K562 (cell line): ENCODE data around the gene HARS2. TPM values are rescaled to one million over a fixed set of nuclear protein-coding genes. Genes with fewer than 3 reads are reported as not detected.
A peak's percentile ranks its signal among the peaks of the same experiment; 100 is the strongest.

Source experiments
- AFF1 ChIP-seq, 2 experiments: fragments of 450-650 bp; IDR thresholded peaks; 2 replicates each; pipeline ENCODE4 v1.6.1; 2018; ENCODE audit warnings: mild to moderate bottlenecking in 2 of 2, low read depth in 1 of 2; ENCODE audit not compliant: partially characterized antibody in 2 of 2
- ARID2 ChIP-seq: fragments of 450-650 bp; IDR thresholded peaks from 2 replicates; pipeline ENCODE4 v1.6.1; 2017; ENCODE audit warnings: antibody characterized with exemption, mild to moderate bottlenecking
- CBX2 ChIP-seq: fragments of 200-600 bp; sonication (generic); IDR thresholded peaks from one replicate; pipeline ENCODE4 v1.6.1; 2012; ENCODE audit warnings: mild to moderate bottlenecking, low read length, inconsistent platforms; ENCODE audit not compliant: insufficient read depth, poor library complexity, severe bottlenecking
- HES1 ChIP-seq: fragments of 450-650 bp; IDR thresholded peaks from 2 replicates; pipeline ENCODE4 v1.6.1; 2016; ENCODE audit warnings: low read depth, mild to moderate bottlenecking, moderate library complexity
- NCOA6 ChIP-seq: fragments of 450-650 bp; IDR thresholded peaks from 2 replicates; pipeline ENCODE4 v1.6.1; 2017; ENCODE audit warnings: mild to moderate bottlenecking
- PRMT5 ChIP-seq: sonication (generic); formaldehyde crosslinking; IDR thresholded peaks from 2 replicates; pipeline ENCODE4 v1.5.0; 2020; ENCODE audit warnings: missing genetic modification reagents
- RBM22 ChIP-seq: fragments of 200-400 bp; formaldehyde crosslinking; IDR thresholded peaks from 2 replicates; pipeline ENCODE4 v1.6.1; 2018; ENCODE audit warnings: low read length, low read depth; ENCODE audit not compliant: poor library complexity, severe bottlenecking
- RNF2 ChIP-seq: sonication (generic); IDR thresholded peaks from 2 replicates; pipeline ENCODE4 v1.6.1; 2016
- SRSF1 ChIP-seq: fragments of 200-400 bp; formaldehyde crosslinking; IDR thresholded peaks from 2 replicates; pipeline ENCODE4 v1.6.1; 2017; ENCODE audit warnings: mild to moderate bottlenecking, low read depth, low read length, moderate library complexity
- XRCC3 ChIP-seq: fragments of 450-650 bp; IDR thresholded peaks from 2 replicates; pipeline ENCODE4 v1.6.1; 2017; ENCODE audit warnings: mild to moderate bottlenecking, moderate library complexity
- ZNF75A ChIP-seq: fragments of 450-650 bp; formaldehyde crosslinking; IDR thresholded peaks from 2 replicates; pipeline ENCODE4 v1.4.0; 2020; ENCODE audit warnings: mild to moderate bottlenecking
- polyA plus RNA-seq, 8 experiments: library from polyadenylated mRNA; depleted of rRNA in 4 of 8; stranded (reverse) in 5 of 8; unstranded in 3 of 8; fragments of >200 nt; fragmentation: Nextera tagmentation in 2 of 8; fragmentation: Illumina TruSeq in 1 of 8; extraction: Ambion mirVana in 2 of 8; extraction: Trizol in 1 of 8; gene quantifications; 2 replicates each; pipeline versions ENCODE4 v1.2.1 to v1.2.3, GENCODE V29; 2011 to 2014; ENCODE audit warnings: inconsistent platforms in 1 of 8, missing spikeins in 1 of 8
- total RNA-seq, 7 experiments: library from RNA; depleted of rRNA in 6 of 7; stranded (reverse); fragments of >200 nt in 6 of 7; fragmentation: Illumina TruSeq in 2 of 7; extraction: Trizol in 2 of 7; gene quantifications; 2 replicates each; pipeline versions ENCODE4 v1.2.1 to v1.2.3, GENCODE V29; 2011 to 2021; ENCODE audit warnings: low replicate concordance in 1 of 7
- TF ChIP-seq, protein P1 (sequence below): conservative IDR thresholded peaks from 2 replicates; pipeline ENCODE4 v1.6.1; 2011; ENCODE audit warnings: low read depth, mild to moderate bottlenecking, low read length; ENCODE audit not compliant: control insufficient read depth
- TF ChIP-seq, protein P2 (sequence below): fragments of 250-450 bp; sonication (Bioruptor Pico); IDR thresholded peaks from 2 replicates; pipeline ENCODE4 v1.5.0; 2020; ENCODE audit warnings: mild to moderate bottlenecking, borderline replicate concordance
- TF ChIP-seq, protein P3 (sequence below): fragments of 450-650 bp; IDR thresholded peaks from 2 replicates; pipeline ENCODE4 v1.6.1; 2016; ENCODE audit warnings: borderline replicate concordance
- TF ChIP-seq, protein P4 (sequence below): sonication (generic); formaldehyde crosslinking; IDR thresholded peaks from 2 replicates; pipeline ENCODE4 v1.8.1; 2023; ENCODE audit warnings: mild to moderate bottlenecking, missing genetic modification reagents

The HARS2 gene
- total and polyA plus RNA-seq, 9 of the 15 experiments (the other 6 are each of a cell fraction or from before 2014, with no cell fraction given): 8.5 to 41.6 (median 27.1) TPM

DNA sequence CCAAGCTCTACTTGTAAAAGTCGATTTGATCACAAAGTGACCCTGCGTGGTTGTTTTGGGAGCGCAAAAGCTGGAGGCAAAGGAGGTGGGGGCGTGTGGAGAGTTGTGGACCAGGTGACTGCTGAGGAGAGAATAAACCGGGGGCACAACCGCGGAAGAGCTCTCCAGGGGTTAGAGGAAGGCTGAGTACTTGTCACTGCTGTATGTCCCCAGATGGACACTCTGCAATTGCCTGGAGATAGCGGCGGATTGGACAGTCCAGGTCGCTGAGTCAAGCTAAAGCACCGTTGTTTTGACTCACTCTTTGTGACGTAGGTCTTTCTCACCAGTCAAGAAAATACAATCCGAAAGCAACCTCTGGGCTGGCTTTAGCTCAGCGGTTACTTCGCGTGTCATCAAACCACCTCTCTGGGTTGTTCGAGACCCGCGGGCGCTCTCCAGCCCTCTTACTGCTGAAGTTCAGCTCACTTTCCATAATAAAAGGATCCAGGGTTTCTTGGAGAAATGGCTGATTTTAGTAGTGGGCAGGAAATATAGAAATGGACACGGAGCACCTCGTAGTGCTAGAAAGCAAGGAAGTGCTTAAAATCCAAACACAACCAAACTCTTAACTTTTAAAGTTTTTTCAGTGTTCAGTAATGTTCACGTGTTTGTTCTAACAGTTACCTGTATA, 34.7 kb downstream of the HARS2 start (continued):
- TF ChIP-seq AFF1 (IDR thresholded peaks at IDR 0.05; ENCODE audit: low read depth in 1 of 2, partially characterized antibody in 2 of 2) (peak in 1 of 2 experiments; percentile 93), NCOA6 (no peak), ZNF75A (CRISPR knock-in tag) (no peak), RNF2 (0 out of 2 replicates have a peak, but pooled peaks have one; percentile 32), SRSF1 (no peak), HES1 (no peak), ARID2 (no peak), RBM22 (peak; percentile 64), XRCC3 (no peak), PRMT5 (CRISPR knock-in tag) (no peak), CBX2 (no peak)
- TF ChIP-seq, protein P1, sequence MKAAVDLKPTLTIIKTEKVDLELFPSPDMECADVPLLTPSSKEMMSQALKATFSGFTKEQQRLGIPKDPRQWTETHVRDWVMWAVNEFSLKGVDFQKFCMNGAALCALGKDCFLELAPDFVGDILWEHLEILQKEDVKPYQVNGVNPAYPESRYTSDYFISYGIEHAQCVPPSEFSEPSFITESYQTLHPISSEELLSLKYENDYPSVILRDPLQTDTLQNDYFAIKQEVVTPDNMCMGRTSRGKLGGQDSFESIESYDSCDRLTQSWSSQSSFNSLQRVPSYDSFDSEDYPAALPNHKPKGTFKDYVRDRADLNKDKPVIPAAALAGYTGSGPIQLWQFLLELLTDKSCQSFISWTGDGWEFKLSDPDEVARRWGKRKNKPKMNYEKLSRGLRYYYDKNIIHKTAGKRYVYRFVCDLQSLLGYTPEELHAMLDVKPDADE: peak; percentile 97
- TF ChIP-seq, protein P2, sequence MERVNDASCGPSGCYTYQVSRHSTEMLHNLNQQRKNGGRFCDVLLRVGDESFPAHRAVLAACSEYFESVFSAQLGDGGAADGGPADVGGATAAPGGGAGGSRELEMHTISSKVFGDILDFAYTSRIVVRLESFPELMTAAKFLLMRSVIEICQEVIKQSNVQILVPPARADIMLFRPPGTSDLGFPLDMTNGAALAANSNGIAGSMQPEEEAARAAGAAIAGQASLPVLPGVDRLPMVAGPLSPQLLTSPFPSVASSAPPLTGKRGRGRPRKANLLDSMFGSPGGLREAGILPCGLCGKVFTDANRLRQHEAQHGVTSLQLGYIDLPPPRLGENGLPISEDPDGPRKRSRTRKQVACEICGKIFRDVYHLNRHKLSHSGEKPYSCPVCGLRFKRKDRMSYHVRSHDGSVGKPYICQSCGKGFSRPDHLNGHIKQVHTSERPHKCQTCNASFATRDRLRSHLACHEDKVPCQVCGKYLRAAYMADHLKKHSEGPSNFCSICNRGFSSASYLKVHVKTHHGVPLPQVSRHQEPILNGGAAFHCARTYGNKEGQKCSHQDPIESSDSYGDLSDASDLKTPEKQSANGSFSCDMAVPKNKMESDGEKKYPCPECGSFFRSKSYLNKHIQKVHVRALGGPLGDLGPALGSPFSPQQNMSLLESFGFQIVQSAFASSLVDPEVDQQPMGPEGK (CRISPR knock-in tag): no peak
- TF ChIP-seq, protein P3, sequence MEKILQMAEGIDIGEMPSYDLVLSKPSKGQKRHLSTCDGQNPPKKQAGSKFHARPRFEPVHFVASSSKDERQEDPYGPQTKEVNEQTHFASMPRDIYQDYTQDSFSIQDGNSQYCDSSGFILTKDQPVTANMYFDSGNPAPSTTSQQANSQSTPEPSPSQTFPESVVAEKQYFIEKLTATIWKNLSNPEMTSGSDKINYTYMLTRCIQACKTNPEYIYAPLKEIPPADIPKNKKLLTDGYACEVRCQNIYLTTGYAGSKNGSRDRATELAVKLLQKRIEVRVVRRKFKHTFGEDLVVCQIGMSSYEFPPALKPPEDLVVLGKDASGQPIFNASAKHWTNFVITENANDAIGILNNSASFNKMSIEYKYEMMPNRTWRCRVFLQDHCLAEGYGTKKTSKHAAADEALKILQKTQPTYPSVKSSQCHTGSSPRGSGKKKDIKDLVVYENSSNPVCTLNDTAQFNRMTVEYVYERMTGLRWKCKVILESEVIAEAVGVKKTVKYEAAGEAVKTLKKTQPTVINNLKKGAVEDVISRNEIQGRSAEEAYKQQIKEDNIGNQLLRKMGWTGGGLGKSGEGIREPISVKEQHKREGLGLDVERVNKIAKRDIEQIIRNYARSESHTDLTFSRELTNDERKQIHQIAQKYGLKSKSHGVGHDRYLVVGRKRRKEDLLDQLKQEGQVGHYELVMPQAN: no peak
- TF ChIP-seq, protein P4, sequence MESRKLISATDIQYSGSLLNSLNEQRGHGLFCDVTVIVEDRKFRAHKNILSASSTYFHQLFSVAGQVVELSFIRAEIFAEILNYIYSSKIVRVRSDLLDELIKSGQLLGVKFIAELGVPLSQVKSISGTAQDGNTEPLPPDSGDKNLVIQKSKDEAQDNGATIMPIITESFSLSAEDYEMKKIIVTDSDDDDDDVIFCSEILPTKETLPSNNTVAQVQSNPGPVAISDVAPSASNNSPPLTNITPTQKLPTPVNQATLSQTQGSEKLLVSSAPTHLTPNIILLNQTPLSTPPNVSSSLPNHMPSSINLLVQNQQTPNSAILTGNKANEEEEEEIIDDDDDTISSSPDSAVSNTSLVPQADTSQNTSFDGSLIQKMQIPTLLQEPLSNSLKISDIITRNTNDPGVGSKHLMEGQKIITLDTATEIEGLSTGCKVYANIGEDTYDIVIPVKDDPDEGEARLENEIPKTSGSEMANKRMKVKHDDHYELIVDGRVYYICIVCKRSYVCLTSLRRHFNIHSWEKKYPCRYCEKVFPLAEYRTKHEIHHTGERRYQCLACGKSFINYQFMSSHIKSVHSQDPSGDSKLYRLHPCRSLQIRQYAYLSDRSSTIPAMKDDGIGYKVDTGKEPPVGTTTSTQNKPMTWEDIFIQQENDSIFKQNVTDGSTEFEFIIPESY (CRISPR knock-in tag): peak; percentile 55; the same call in 1 of the 2 replicates
